ENCODE data around the gene ABHD17A.

Gene ABHD17A

DNA sequence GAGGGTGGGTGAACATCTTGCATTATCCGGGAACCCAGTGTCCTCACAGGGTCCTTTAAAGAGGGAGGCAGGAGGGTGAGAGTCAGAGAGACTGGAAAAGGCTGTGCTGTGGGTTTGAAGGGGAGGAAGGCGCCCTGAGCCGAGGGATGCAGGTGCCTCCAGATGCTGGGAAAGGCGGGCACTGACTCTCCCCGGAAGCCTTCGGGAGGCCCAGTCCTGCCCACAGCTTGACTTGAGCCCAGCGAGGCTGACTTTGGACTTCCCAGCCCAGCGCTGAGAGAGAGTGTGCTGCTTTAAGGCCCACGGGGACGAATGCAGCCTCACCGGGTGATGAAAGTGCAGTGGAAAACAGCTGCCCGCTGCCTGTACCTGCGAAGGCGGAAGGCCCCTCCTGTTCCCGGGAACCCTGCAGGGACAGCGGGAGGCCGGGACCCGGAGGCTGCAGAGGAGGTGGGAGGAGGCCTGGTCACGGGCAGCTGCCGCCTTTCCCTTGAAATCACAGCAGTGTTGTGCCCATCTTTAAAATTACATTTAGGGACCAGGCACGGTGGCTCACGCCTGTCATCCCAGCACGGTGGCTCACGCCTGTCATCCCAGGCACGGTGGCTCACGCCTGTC is 53.1 kb downstream of the ABHD17A start:
- no peak for DNase-seq

DNA sequence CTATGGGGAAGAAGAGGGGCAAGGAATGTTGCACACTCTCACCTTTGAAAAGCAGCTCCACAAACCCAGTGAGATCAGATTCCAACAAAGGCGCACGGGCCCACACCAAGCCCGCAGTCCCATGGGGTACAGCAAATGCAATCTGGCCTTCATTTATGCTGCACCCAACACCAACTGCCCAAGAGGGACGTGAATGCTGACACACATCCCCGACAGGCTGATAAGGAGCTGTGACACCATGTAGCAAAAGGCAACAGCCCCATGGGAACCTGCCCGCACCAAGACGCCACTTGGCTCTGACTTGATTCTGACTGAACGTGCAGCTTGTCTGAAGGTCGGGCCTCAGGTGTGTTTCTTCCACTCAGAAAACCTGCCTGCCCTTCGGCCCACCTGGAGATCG is 54.3 kb downstream of the ABHD17A start:
- DNase-seq = no peak

DNA sequence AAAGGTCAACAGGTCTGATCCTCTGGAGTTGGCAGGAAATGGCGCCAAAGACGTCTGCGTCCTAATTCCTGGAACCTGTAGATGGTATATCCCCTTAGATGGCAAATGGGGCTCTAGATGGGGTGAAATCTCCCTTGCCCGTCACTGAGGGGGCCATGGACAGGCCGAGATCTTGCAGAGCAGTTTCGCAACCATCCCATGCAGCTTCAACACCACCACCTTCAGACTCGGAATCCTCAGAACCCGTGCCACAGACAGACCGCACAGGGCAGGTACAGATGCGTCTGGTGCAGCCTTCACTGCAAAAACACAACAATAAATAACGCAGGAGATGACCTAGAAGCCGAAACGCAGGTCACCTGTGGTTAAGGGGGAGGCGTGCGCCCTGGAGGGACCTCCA is 54.7 kb downstream of the ABHD17A start:
- no peak for DNase-seq

GRCh38 chr19:1829958-1830357 is 55.3 kb downstream of the ABHD17A start:
- DNase-seq = no peak

DNA sequence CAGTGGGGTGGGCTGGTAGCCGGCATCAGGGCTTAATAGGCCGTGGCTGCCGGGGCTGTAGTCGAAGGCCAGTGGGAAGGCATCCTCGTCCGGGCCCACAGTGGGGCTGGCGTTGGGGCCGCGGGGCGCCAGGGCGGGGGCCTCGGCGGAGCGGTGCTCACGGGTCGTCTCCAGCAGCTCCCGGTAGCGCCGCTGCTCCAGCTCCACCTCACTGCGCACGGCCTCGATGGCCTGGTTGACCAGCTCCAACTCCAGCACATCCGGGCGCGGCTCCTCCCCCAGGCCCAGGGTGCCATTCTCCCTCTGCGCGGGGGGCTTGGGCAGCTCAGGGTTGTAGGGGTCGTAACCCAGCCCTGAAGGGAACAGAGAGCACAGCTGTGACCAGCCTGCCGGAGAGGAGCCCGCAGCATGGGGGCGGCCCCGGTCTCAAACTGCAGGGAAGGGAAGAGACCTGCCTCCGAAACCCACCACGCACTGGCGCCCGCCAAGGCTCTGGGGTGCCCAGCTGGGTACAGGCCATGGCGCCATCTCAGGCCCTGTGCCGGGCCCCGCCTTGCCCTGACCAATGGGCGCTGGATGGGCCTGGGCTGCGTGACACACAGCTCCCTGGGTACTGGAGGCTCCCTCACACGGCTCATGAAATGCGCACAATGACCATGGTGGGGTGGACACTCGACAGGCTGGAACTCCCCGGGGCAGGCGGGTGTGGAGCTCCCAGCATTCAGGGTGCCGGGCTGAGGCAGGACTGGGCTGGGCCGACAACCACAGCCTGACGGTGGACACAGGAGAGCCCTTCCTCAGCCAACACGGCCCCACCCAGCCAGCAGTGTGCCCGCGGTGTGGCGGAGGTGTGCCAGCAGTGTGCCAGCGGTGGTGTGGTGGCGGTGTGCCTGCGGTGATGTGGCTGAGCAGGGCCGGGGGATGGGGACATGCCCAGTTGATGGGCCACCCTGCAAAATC is 56.7 kb downstream of the ABHD17A start:
- no peak for DNase-seq

DNA sequence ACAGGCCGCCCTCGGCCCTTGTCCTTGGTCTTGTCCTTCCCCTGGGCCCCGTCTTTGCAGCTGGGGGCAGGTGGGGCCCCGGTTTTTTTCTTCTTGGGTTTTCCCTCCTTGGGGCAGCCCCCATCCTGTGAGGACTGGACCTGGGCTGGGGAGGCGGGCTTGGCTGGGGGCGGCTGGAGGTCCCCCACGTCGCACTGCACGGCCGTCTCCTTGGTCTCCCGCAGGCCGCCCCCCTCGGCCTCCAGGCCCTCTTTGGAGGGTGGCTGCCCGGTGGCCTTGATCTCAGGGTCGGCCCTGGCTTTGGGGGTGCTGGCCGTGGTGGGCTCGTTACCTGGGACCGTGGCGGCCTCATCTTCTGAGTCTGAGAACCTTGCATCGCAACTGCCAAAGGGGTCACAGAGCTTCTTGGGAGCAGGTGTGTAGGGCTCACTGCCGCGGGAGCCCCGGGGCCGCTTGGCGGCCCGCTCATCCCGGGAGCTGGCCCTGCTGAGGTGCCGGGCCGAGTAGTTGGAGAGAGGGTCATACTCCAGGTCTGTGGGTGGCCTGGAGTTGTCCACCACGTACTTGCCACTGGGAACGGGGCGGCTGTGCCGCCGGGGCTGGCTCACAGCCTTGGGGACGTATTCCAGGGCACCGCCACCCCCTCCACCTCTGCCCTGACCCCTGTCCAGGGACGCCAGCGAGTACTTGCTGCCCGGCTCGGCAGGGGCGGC is 57.6 kb downstream of the ABHD17A start:
- DNase-seq = no peak

Measured in stimulated activated CD4-positive, alpha-beta T cell treated with anti-CD3 and anti-CD28 coated beads, Interleukin-4, amount 100 ng/mL, for 24 hours (primary cell).